ENCODE measurements around the gene IMMP2L.

GRCh38 chr7:111004310-111004901 lies 557.9 kb downstream of the IMMP2L start:
- no peak for TF ChIP-seq CTCF (IDR thresholded peaks at IDR 0.05)
- TF ChIP-seq POLR2A (IDR thresholded peaks at IDR 0.05) = no peak

Data from thyroid gland (tissue), 4 donors.